ENCODE measurements around the gene ELP5.
A peak's percentile ranks its signal among the peaks of the same experiment; 100 is the strongest.

The ELP5 gene

DNA sequence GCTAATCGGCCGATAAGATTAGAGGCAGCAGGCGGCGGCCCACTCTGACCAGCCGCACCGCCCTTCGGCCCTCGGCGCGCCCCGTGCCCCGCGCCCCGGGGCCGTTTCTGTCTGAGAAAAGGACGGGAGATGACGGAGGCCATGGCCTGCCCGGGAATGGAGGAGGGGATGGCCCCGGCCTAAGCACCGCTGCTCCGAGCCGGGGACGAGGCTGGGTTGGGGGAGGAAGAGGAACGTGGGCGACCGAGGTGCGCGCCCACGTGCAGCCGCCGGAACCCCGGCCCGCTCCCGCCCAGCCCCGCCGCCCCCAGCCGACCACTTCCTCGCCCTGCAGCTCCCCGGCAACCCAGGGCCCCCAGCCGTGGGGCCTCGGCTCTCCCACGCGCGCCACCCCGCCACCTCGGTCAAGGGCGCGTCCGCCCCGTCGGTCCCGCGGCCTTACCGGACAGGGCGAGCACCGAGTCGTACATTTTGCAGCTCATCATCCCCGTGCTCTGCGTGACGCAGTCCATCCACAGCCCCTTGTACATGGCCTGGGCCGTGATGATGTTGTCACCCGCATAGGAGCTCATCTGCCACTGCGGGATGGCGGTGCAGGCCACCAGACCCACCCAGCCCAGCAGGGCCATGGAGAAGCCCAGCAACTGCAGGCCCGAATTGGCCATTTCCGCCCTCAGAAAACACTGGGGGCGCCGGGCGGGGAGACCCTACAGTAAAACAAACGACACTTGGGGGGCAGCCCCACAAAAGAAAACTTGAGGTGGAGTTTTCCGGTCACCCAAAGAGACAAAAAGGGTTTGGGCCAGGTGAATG is 9.6 kb downstream of the ELP5 start:
- Histone ChIP-seq H3K9me3 (ENCODE audit: control insufficient read depth, insufficient read depth, low read depth, low read length) (no peaks in the 10 kb centered on the region), H3K36me3 (ENCODE audit: control insufficient read depth in 2 of 2, insufficient read depth in 1 of 2, low read length in 2 of 2) (peaks cover 16 to 40% of the 10 kb centered on the region in 2 experiments; a peak in 2 of 3 replicates), H3K4me3 (ENCODE audit: low read depth, low read length) (peak overlapping the region; percentile 40), H3K4me1 (ENCODE audit: control insufficient read depth, insufficient read depth, low read length) (peaks cover 18% of the 10 kb centered on the region), H3K27ac (ENCODE audit: extremely low read depth, low read depth, low read length) (peak overlapping the region; percentile 41; the same call in 1 of the 2 replicates)
- ChIA-PET POLR2A (interaction anchor here (1.0 kb wide), 1 partner anchor 37 kb away, joined by 3 read pairs; no protein-coding TSS in a partner anchor), CTCF (interaction anchor here (0.6 kb wide), 1 partner anchor 35 kb away, joined by 3 read pairs; no protein-coding TSS in a partner anchor)
- TF ChIP-seq ZNF521 (tag by site-specific recombination; IDR thresholded peaks at IDR 0.05) (no peak), ZNF223 (tag by site-specific recombination; IDR thresholded peaks at IDR 0.05) (peak; percentile 55; the same call in 1 of the 2 replicates)
- TF ChIP-seq, protein P1, sequence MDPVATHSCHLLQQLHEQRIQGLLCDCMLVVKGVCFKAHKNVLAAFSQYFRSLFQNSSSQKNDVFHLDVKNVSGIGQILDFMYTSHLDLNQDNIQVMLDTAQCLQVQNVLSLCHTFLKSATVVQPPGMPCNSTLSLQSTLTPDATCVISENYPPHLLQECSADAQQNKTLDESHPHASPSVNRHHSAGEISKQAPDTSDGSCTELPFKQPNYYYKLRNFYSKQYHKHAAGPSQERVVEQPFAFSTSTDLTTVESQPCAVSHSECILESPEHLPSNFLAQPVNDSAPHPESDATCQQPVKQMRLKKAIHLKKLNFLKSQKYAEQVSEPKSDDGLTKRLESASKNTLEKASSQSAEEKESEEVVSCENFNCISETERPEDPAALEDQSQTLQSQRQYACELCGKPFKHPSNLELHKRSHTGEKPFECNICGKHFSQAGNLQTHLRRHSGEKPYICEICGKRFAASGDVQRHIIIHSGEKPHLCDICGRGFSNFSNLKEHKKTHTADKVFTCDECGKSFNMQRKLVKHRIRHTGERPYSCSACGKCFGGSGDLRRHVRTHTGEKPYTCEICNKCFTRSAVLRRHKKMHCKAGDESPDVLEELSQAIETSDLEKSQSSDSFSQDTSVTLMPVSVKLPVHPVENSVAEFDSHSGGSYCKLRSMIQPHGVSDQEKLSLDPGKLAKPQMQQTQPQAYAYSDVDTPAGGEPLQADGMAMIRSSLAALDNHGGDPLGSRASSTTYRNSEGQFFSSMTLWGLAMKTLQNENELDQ (tag by site-specific recombination; IDR thresholded peaks at IDR 0.05; ENCODE audit: low read depth), result no peak

DNA sequence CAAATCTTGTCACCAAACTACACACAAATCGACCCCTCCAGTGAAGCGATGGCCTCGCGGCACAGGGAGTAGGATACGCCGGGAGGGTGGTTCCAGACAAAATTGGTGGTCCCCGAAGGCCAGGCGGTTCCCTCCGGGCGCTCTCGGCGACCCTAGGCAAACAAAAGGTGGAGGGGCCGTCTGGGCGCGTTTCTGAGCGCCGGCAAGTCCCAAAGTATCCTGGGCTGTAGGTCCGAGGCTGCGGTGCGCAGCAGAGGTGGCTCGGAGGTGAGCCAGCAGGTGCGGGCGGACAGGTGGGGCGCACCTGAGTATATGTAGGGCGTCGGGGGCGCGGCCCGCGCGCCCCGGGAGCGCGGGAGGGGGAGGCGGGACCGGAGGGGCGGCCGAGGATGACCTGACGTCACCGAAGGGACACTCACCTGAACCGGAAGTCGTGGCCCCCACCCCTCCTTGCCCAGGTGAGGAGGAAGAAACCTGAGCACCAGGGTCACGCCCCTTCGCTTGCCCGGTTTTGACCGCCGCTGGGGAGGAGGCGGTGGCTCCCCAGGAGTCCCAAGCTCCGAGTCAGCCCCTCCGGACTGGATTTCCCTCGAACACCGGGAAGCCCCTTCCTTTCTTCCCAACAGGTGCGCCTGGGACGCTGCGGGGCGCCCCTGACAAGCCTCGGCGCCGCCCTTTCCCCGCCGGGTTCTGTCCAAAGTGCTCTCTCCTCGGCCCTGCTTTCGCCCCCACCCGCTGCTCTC is 10.3 kb downstream of the ELP5 start, which contains the start of gene CLDN7:
CLDN7 (minus strand) TSS at position 287 of the 743 bp plus-strand sequence. CDS start 435 bp downstream, outside the sequence.
- peak within 1 kb of the TSS; percentile 80 for H3K27ac ChIP-seq (ENCODE audit: extremely low read depth, low read depth, low read length)
- POLR2A ChIA-PET, result interaction anchor here (1.0 to 1.2 kb wide), 2 partner anchors 28 to 38 kb away, joined by 3 read pairs; partner anchors contain the start of gene DVL2
- H3K4me3 ChIP-seq (ENCODE audit: low read depth, low read length), result peak within 1 kb of the TSS; percentile 40
- CTCF ChIA-PET, result no interaction called here
- H3K9me3 ChIP-seq (ENCODE audit: control insufficient read depth, insufficient read depth, low read depth, low read length), result no peaks in the 10 kb centered on the region
- peaks cover 8 to 32% of the 10 kb centered on the region in 2 experiments; a peak in 2 of 3 replicates for H3K36me3 ChIP-seq (ENCODE audit: control insufficient read depth in 2 of 2, insufficient read depth in 1 of 2, low read length in 2 of 2)
- TF ChIP-seq ZNF23 (tag by site-specific recombination; IDR thresholded peaks at IDR 0.05; ENCODE audit: borderline replicate concordance) (no peak), ZNF837 (tag by site-specific recombination; IDR thresholded peaks at IDR 0.05) (no peak), SP2 (tag by site-specific recombination; IDR thresholded peaks at IDR 0.05) (no peak), ZNF548 (tag by site-specific recombination; IDR thresholded peaks at IDR 0.05) (no peak), ZNF600 (tag by site-specific recombination; IDR thresholded peaks at IDR 0.05) (no peak), ZBTB7A (tag by site-specific recombination; IDR thresholded peaks at IDR 0.05; ENCODE audit: low read depth) (no peak)
- TF ChIP-seq, protein P2, sequence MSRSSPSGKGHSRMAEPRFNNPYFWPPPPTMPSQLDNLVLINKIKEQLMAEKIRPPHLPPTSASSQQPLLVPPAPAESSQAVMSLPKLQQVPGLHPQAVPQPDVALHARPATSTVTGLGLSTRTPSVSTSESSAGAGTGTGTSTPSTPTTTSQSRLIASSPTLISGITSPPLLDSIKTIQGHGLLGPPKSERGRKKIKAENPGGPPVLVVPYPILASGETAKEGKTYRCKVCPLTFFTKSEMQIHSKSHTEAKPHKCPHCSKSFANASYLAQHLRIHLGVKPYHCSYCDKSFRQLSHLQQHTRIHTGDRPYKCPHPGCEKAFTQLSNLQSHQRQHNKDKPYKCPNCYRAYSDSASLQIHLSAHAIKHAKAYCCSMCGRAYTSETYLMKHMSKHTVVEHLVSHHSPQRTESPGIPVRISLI (tag by site-specific recombination; IDR thresholded peaks at IDR 0.05), result no peak
- peaks cover 18% of the 10 kb centered on the region for H3K4me1 ChIP-seq (ENCODE audit: control insufficient read depth, insufficient read depth, low read length)

DNA sequence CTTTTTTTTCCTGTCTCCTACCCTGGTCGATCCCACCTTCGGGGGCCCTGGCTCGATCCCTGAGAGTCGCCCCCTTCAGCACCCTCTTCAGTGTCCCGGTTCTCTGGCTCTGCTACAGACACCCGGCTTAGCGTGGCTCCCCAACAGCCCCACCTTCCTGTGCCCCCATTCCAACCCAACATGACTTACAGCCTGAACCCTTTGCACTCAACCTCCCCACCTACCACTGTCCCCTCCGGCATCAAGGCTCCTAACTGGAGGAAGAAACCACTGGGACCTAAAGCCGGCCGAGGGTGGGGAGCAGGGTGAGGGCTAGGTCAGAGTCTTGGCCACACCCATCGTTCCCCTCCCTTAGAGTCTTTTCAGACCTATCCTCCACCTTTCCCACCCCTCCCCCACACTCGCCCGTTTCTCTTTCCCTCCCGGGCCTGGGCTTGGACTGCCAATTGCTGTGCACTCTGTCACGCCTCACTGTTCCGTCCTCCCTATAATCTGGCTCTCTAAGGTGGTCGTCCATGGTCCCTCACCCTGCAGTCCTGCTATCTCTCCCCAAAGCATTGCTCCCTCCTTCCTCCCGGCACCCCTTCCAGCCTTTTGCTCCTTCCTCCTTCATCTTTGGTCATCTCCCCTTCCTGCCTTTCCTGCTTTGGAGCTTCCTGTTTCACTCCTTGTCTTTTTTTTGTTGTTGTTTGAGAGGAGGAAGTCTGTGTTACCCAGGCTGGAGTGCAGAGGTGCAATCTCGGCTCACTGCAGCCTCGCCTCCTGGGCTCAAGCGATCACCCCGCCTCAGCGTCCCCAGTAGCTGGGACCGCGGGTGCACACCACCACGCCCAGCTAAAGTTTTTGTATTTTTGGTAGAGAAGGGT is 11.2 kb downstream of the ELP5 start:
- Histone ChIP-seq H3K4me3 (ENCODE audit: low read depth, low read length) (peak overlapping the region; percentile 40), H3K27ac (ENCODE audit: extremely low read depth, low read depth, low read length) (peak overlapping the region; percentile 80), H3K36me3 (ENCODE audit: control insufficient read depth in 2 of 2, insufficient read depth in 1 of 2, low read length in 2 of 2) (peaks cover 2 to 24% of the 10 kb centered on the region in 2 experiments; a peak in 2 of 3 replicates), H3K9me3 (ENCODE audit: control insufficient read depth, insufficient read depth, low read depth, low read length) (no peaks in the 10 kb centered on the region), H3K4me1 (ENCODE audit: control insufficient read depth, insufficient read depth, low read length) (peaks cover 18% of the 10 kb centered on the region)
- ChIA-PET CTCF (interaction anchor here (0.5 to 3.1 kb wide), 8 partner anchors 17 to 1659 kb away, joined by 3 to 24 read pairs (median 4); no protein-coding TSS in a partner anchor), POLR2A (interaction anchor here (1.2 to 2.1 kb wide), 6 partner anchors 9 to 227 kb away, joined by 3 to 13 read pairs (median 6); partner anchors contain the start of genes ACADVL, CTDNEP1, DLG4 and DVL2)
- TF ChIP-seq ZNF2 (tag by site-specific recombination; IDR thresholded peaks at IDR 0.05) (0 out of 2 replicates have a peak, but pooled peaks have one; percentile 34), ZNF248 (tag by site-specific recombination; IDR thresholded peaks at IDR 0.05) (no peak), ZNF555 (tag by site-specific recombination; conservative IDR thresholded peaks at IDR 0.05) (no peak), HOXA7 (CRISPR knock-in tag; IDR thresholded peaks at IDR 0.05; ENCODE audit: borderline replicate concordance) (no peak), ZNF530 (tag by site-specific recombination; IDR thresholded peaks at IDR 0.05; ENCODE audit: low read depth) (no peak), SP7 (tag by site-specific recombination; IDR thresholded peaks at IDR 0.05) (peak; percentile 27; the same call in 1 of the 2 replicates), ZNF76 (tag by site-specific recombination; IDR thresholded peaks at IDR 0.05; ENCODE audit: borderline replicate concordance, low read depth) (no peak)
- TF ChIP-seq, protein P3, sequence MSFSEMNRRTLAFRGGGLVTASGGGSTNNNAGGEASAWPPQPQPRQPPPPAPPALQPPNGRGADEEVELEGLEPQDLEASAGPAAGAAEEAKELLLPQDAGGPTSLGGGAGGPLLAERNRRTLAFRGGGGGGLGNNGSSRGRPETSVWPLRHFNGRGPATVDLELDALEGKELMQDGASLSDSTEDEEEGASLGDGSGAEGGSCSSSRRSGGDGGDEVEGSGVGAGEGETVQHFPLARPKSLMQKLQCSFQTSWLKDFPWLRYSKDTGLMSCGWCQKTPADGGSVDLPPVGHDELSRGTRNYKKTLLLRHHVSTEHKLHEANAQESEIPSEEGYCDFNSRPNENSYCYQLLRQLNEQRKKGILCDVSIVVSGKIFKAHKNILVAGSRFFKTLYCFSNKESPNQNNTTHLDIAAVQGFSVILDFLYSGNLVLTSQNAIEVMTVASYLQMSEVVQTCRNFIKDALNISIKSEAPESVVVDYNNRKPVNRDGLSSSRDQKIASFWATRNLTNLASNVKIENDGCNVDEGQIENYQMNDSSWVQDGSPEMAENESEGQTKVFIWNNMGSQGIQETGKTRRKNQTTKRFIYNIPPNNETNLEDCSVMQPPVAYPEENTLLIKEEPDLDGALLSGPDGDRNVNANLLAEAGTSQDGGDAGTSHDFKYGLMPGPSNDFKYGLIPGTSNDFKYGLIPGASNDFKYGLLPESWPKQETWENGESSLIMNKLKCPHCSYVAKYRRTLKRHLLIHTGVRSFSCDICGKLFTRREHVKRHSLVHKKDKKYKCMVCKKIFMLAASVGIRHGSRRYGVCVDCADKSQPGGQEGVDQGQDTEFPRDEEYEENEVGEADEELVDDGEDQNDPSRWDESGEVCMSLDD (tag by site-specific recombination; IDR thresholded peaks at IDR 0.05), result peak; percentile 12; the same call in 1 of the 2 replicates
